ENCODE measurements around the gene LLGL2. TPM values are rescaled to one million over a fixed set of nuclear protein-coding genes. Genes with fewer than 3 reads are reported as not detected.
A peak's percentile ranks its signal among the peaks of the same experiment; 100 is the strongest.

The LLGL2 gene
- total and polyA plus RNA-seq, 2 donors (not counting 1 experiment from before 2014, with no cell fraction given) = 40.6 to 52.0 TPM

DNA sequence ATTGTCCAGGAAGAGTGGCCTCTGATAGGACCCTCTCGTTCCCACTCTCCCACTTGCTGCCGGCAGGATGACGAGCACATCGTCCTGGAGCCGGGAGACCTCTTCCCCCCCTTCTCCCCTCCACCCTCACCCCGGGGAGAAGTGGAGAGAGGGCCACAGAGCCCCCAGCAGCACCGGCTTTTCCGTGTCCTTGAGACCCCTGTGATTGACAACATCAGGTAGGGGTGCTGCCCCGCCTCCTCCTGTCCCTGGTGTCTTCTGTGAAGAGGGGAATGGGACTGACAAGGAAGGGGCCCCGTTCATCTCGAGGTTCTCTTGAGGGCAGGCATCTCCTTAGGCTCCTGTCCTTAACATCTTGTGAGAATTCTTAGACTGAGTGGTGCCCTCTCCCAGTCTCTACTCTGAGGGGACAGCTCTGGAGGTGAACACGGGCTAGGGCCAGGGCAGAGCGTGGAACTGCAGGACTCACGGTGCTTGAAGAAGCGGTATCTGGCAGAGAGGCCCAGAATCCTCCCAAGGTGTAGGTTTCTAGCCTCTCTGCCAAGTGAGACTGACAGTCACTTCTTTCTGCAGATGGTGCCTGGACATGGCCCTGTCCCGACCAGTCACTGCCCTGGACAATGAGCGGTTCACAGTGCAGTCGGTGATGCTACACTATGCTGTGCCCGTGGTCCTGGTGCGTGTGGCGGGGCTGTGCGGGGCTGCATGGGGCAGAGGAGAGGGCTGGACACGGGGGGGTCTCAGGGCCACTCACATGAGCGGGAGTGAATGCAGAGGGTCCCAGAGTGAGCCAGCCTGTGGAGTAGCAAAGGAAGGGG is 36.6 kb upstream of the LLGL2 start:
- POLR2A ChIA-PET = no interaction called here
- H4K20me1 ChIP-seq (ENCODE audit: control insufficient read depth, insufficient read depth, low read length, poor library complexity, severe bottlenecking) = no peaks in the 10 kb centered on the region
- H3K4me2 ChIP-seq (replicated peaks; ENCODE audit: low read depth, low read length, poor library complexity, severe bottlenecking) = no peak overlapping the region
- DNase-seq (no peak), ATAC-seq (ENCODE audit: low read depth) (no peak)
- TF ChIP-seq CTCF (IDR thresholded peaks at IDR 0.05) (no peak), EZH2 (IDR thresholded peaks at IDR 0.05; ENCODE audit: borderline replicate concordance, insufficient read depth, low read depth, low read length, poor library complexity, severe bottlenecking) (no peak)
- H3K9me3 Mint-ChIP-seq (ENCODE audit: insufficient read depth) = no peaks in the 10 kb centered on the region
- H3K4me3 Mint-ChIP-seq = no peak overlapping the region
- no peak overlapping the region for H3K4me3 ChIP-seq (ENCODE audit: control extremely low read depth in 1 of 5, extremely low read depth in 1 of 5, insufficient read depth in 1 of 5, low read depth in 2 of 5, low read length in 4 of 5)
- intact Hi-C loops (cut with micrococcal nuclease) = no loop called here
- H3K9me3 ChIP-seq (ENCODE audit: control extremely low read depth in 1 of 3, control insufficient read depth in 2 of 3, insufficient read depth in 1 of 3, low read length in 2 of 3) = no peaks in the 10 kb centered on the region
- H2AFZ ChIP-seq (ENCODE audit: insufficient read depth, low read depth, low read length, poor library complexity, severe bottlenecking) = no peak overlapping the region
- no peak overlapping the region for H3K27ac ChIP-seq (ENCODE audit: low read length in 2 of 2)
- peaks cover 5% of the 10 kb centered on the region for H3K79me2 ChIP-seq (ENCODE audit: control insufficient read depth, insufficient read depth, low read length)
- WGBS (ENCODE audit: insufficient coverage) = 97% methylated on average over 18 of the region's 24 CpGs
- H3K27ac Mint-ChIP-seq = peak overlapping the region; percentile 10
- H3K27me3 Mint-ChIP-seq = no peaks in the 10 kb centered on the region
- peaks cover 0 to 32% of the 10 kb centered on the region in 2 experiments for H3K36me3 ChIP-seq (replicated peaks in 1 of 2; ENCODE audit: control extremely low read depth in 1 of 2, control insufficient read depth in 1 of 2, extremely low read depth in 1 of 2, insufficient read depth in 2 of 2, low read length in 1 of 2)
- H3K4me1 Mint-ChIP-seq = peaks cover 21% of the 10 kb centered on the region
- H3K4me1 ChIP-seq (ENCODE audit: control insufficient read depth in 2 of 2, insufficient read depth in 2 of 2, low read length in 2 of 2) = peaks cover 15 to 19% of the 10 kb centered on the region in 2 donors
- H3K27me3 ChIP-seq (replicated peaks in 1 of 4; ENCODE audit: control extremely low read depth in 1 of 4, control insufficient read depth in 3 of 4, insufficient read depth in 4 of 4, low read length in 3 of 4) = no peaks in the 10 kb centered on the region
- no peak overlapping the region for H3K9ac ChIP-seq (ENCODE audit: low read length)
- CTCF ChIA-PET = no interaction called here

GRCh38 chr17:75489511-75489955 is 36.0 kb upstream of the LLGL2 start:
- intact Hi-C loops (cut with micrococcal nuclease) = no loop called here
- WGBS (ENCODE audit: insufficient coverage) = 88% methylated on average over 12 of the region's 14 CpGs
- Mint-ChIP-seq H3K9me3 (ENCODE audit: insufficient read depth) (no peaks in the 10 kb centered on the region), H3K27ac (peak overlapping the region; percentile 37), H3K27me3 (no peaks in the 10 kb centered on the region), H3K4me3 (no peak overlapping the region), H3K4me1 (peaks cover 21% of the 10 kb centered on the region)
- ChIA-PET POLR2A (no interaction called here), CTCF (no interaction called here)
- no peak overlapping the region for H3K27ac ChIP-seq (ENCODE audit: low read length in 2 of 2)
- ATAC-seq (ENCODE audit: low read depth) = no peak
- H3K27me3 ChIP-seq (replicated peaks in 1 of 4; ENCODE audit: control extremely low read depth in 1 of 4, control insufficient read depth in 3 of 4, insufficient read depth in 4 of 4, low read length in 3 of 4) = no peaks in the 10 kb centered on the region
- no peak overlapping the region for H2AFZ ChIP-seq (ENCODE audit: insufficient read depth, low read depth, low read length, poor library complexity, severe bottlenecking)
- peaks cover 15 to 19% of the 10 kb centered on the region in 2 donors for H3K4me1 ChIP-seq (ENCODE audit: control insufficient read depth in 2 of 2, insufficient read depth in 2 of 2, low read length in 2 of 2)
- TF ChIP-seq CTCF (IDR thresholded peaks at IDR 0.05) (no peak), EZH2 (IDR thresholded peaks at IDR 0.05; ENCODE audit: borderline replicate concordance, insufficient read depth, low read depth, low read length, poor library complexity, severe bottlenecking) (no peak)
- no peaks in the 10 kb centered on the region for H4K20me1 ChIP-seq (ENCODE audit: control insufficient read depth, insufficient read depth, low read length, poor library complexity, severe bottlenecking)
- H3K4me2 ChIP-seq (replicated peaks; ENCODE audit: low read depth, low read length, poor library complexity, severe bottlenecking) = no peak overlapping the region
- H3K9me3 ChIP-seq (ENCODE audit: control extremely low read depth in 1 of 3, control insufficient read depth in 2 of 3, insufficient read depth in 1 of 3, low read length in 2 of 3) = no peaks in the 10 kb centered on the region
- no peak for DNase-seq
- H3K9ac ChIP-seq (ENCODE audit: low read length) = no peak overlapping the region
- peaks cover 0 to 38% of the 10 kb centered on the region in 2 experiments for H3K36me3 ChIP-seq (replicated peaks in 1 of 2; ENCODE audit: control extremely low read depth in 1 of 2, control insufficient read depth in 1 of 2, extremely low read depth in 1 of 2, insufficient read depth in 2 of 2, low read length in 1 of 2)
- H3K4me3 ChIP-seq (ENCODE audit: control extremely low read depth in 1 of 5, extremely low read depth in 1 of 5, insufficient read depth in 1 of 5, low read depth in 2 of 5, low read length in 4 of 5) = no peak overlapping the region
- peaks cover 5% of the 10 kb centered on the region for H3K79me2 ChIP-seq (ENCODE audit: control insufficient read depth, insufficient read depth, low read length)
